IMR-90 (cell line): ENCODE measurements around the gene THADA. TPM values are rescaled to one million over a fixed set of nuclear protein-coding genes. Genes with fewer than 3 reads are reported as not detected.
A peak's percentile ranks its signal among the peaks of the same experiment; 100 is the strongest.

Experiments
- ATAC-seq: fragments of 200-7000 bp; cut with Tn5 transposase; 2 replicates; pipeline ENCODE4 v1.9.1; 2020; ENCODE audit warnings: low read depth, mild to moderate bottlenecking, moderate library complexity
- BruUV-seq: library from RNA; stranded (reverse); fragments of 400-500 nt; replicated peaks from 2 replicates; lab custom pipeline; 2021; lab: Mats Ljungman, UMichigan
- CTCF ChIA-PET: fragments of 300-600 bp; formaldehyde crosslinking; extraction: SDS; loops from one replicate; lab custom pipeline; 2021; ENCODE audit warnings: antibody characterized with exemption; lab: Yijun Ruan, JAX
- POLR2A ChIA-PET: fragments of 300-600 bp; sonication (Branson Sonifier 250); formaldehyde crosslinking; loops from one replicate; lab custom pipeline; 2022; ENCODE audit warnings: antibody characterized with exemption; ENCODE audit not compliant: unreplicated experiment; lab: Charles Lee
- DNase-seq: peaks from one replicate; pipeline ENCODE4 v3.0.0; 2013
- H2AFZ ChIP-seq: replicated peaks from 2 replicates; pipeline ENCODE3; 2013; ENCODE audit warnings: low read length, mild to moderate bottlenecking; ENCODE audit not compliant: poor library complexity
- H2AK5ac ChIP-seq: 2 replicates; pipeline ENCODE4 v1.6.1; 2013; ENCODE audit warnings: low read depth, low read length, inconsistent platforms
- H2AK9ac ChIP-seq: replicated peaks from 2 replicates; pipeline ENCODE3; 2013; ENCODE audit warnings: mild to moderate bottlenecking, low read depth, low read length, moderate library complexity; ENCODE audit not compliant: poor library complexity
- H2BK120ac ChIP-seq: 2 replicates; pipeline ENCODE4 v1.6.1; 2013; ENCODE audit warnings: low read depth, low read length, inconsistent platforms
- H2BK15ac ChIP-seq: 3 replicates; pipeline ENCODE4 v1.6.1; 2013; ENCODE audit warnings: low read depth, low read length, inconsistent platforms
- H2BK20ac ChIP-seq: 2 replicates; pipeline ENCODE4 v1.6.1; 2013; ENCODE audit warnings: low read depth, mild to moderate bottlenecking, inconsistent platforms, low read length, moderate library complexity
- H2BK5ac ChIP-seq: 2 replicates; pipeline ENCODE4 v1.6.1; 2013; ENCODE audit warnings: mild to moderate bottlenecking, low read depth, low read length, inconsistent platforms; ENCODE audit not compliant: poor library complexity, severe bottlenecking
- H3K14ac ChIP-seq: replicated peaks from 2 replicates; pipeline ENCODE4 v1.6.1; 2013; ENCODE audit warnings: low read depth, low read length, inconsistent platforms
- H3K18ac ChIP-seq: 2 replicates; pipeline ENCODE4 v1.6.1; 2013; ENCODE audit warnings: low read depth, low read length, control low read depth
- H3K23ac ChIP-seq: 2 replicates; pipeline ENCODE4 v1.6.1; 2013; ENCODE audit warnings: low read depth, low read length, inconsistent platforms
- H3K27ac ChIP-seq: 2 replicates; pipeline ENCODE4 v1.5.1; 2013; ENCODE audit warnings: mild to moderate bottlenecking, control low read depth, low read length; ENCODE audit not compliant: insufficient read depth
- H3K27me3 ChIP-seq: 2 replicates; pipeline ENCODE4 v1.6.1; 2013; ENCODE audit warnings: low read length; ENCODE audit not compliant: control insufficient read depth, insufficient read depth
- H3K36me3 ChIP-seq: 2 replicates; pipeline ENCODE4 v1.6.1; 2013; ENCODE audit warnings: low read length, mixed read lengths; ENCODE audit not compliant: control insufficient read depth, insufficient read depth
- H3K4ac ChIP-seq: 2 replicates; pipeline ENCODE4 v1.6.1; 2013; ENCODE audit warnings: low read depth, low read length, inconsistent platforms
- H3K4me1 ChIP-seq: 2 replicates; pipeline ENCODE4 v1.6.1; 2013; ENCODE audit warnings: low read length, mixed read lengths; ENCODE audit not compliant: control insufficient read depth, insufficient read depth
- H3K4me2 ChIP-seq: 2 replicates; pipeline ENCODE4 v1.6.1; 2013; ENCODE audit warnings: low read depth, mild to moderate bottlenecking, control low read depth, low read length, moderate library complexity
- H3K4me3 ChIP-seq: 2 replicates; pipeline ENCODE4 v1.5.1; 2013; ENCODE audit warnings: low read depth, mild to moderate bottlenecking, control low read depth, low read length, moderate library complexity; ENCODE audit not compliant: insufficient read depth
- H3K56ac ChIP-seq: 2 replicates; pipeline ENCODE4 v1.6.1; 2013; ENCODE audit warnings: low read length, inconsistent platforms; ENCODE audit not compliant: insufficient read depth; ENCODE audit errors: extremely low read depth
- H3K79me1 ChIP-seq, 2 experiments: 2 replicates each; pipeline ENCODE4 v1.6.1; 2013; ENCODE audit warnings: low read length in 2 of 2, inconsistent platforms in 1 of 2, low read depth in 1 of 2
- H3K9ac ChIP-seq: 2 replicates; pipeline ENCODE4 v1.6.1; 2013; ENCODE audit warnings: low read depth, low read length, control low read depth
- H3K9me1 ChIP-seq: 2 replicates; pipeline ENCODE4 v1.6.1; 2013; ENCODE audit warnings: low read length, inconsistent platforms; ENCODE audit not compliant: insufficient read depth
- H3K9me3 ChIP-seq: 2 replicates; pipeline ENCODE4 v1.6.1; 2013; ENCODE audit warnings: low read length; ENCODE audit not compliant: control insufficient read depth, insufficient read depth
- H4K20me1 ChIP-seq: 2 replicates; pipeline ENCODE4 v1.6.1; 2013; ENCODE audit warnings: low read length, inconsistent platforms; ENCODE audit not compliant: insufficient read depth
- H4K5ac ChIP-seq: 2 replicates; pipeline ENCODE4 v1.6.1; 2013; ENCODE audit warnings: mild to moderate bottlenecking, low read depth, low read length, control low read depth
- H4K8ac ChIP-seq, 2 experiments: 2 replicates each; pipeline ENCODE4 v1.6.1; 2013; ENCODE audit warnings: low read depth in 2 of 2, low read length in 2 of 2, control low read depth in 1 of 2, inconsistent platforms in 1 of 2
- H4K91ac ChIP-seq: 2 replicates; pipeline ENCODE4 v1.6.1; 2013; ENCODE audit warnings: low read depth, low read length, inconsistent platforms; ENCODE audit not compliant: insufficient read depth
- BHLHE40 ChIP-seq: fragments of 150-350 bp; IDR thresholded peaks from 2 replicates; pipeline ENCODE4 v1.6.1; 2016; ENCODE audit warnings: mild to moderate bottlenecking, low read depth, low read length
- CHD1 ChIP-seq: IDR thresholded peaks from 2 replicates; pipeline ENCODE4 v1.6.1; 2012; ENCODE audit warnings: low read depth, low read length, improper control_type of control experiment
- CTCF ChIP-seq: conservative IDR thresholded peaks from 2 replicates; pipeline ENCODE4 v1.5.1; 2012; ENCODE audit warnings: mild to moderate bottlenecking, low read depth, low read length, improper control_type of control experiment
- ELK1 ChIP-seq: fragments of 150-350 bp; IDR thresholded peaks from 2 replicates; pipeline ENCODE4 v1.6.1; 2016; ENCODE audit warnings: low read depth, mild to moderate bottlenecking, low read length, moderate library complexity, borderline replicate concordance
- FOS ChIP-seq: fragments of 150-350 bp; IDR thresholded peaks from 2 replicates; pipeline ENCODE4 v1.6.1; 2016; ENCODE audit warnings: low read depth, low read length
- MAFK ChIP-seq: IDR thresholded peaks from 2 replicates; pipeline ENCODE4 v1.6.1; 2012; ENCODE audit warnings: low read depth, low read length, improper control_type of control experiment
- MAZ ChIP-seq: IDR thresholded peaks from 2 replicates; pipeline ENCODE4 v1.6.1; 2012; ENCODE audit warnings: low read depth, mild to moderate bottlenecking, low read length, improper control_type of control experiment, moderate library complexity, borderline replicate concordance
- MXI1 ChIP-seq: IDR thresholded peaks from 2 replicates; pipeline ENCODE4 v1.6.1; 2012; ENCODE audit warnings: low read depth, mild to moderate bottlenecking, low read length, moderate library complexity, borderline replicate concordance
- NFE2L2 ChIP-seq: fragments of 150-350 bp; IDR thresholded peaks from 2 replicates; pipeline ENCODE4 v1.6.1; 2016; ENCODE audit warnings: low read depth, mild to moderate bottlenecking, low read length
- POLR2A ChIP-seq: IDR thresholded peaks from 2 replicates; pipeline ENCODE4 v1.6.1; 2012; ENCODE audit warnings: mild to moderate bottlenecking, low read depth, low read length
- RAD21 ChIP-seq: IDR thresholded peaks from 2 replicates; pipeline ENCODE4 v1.6.1; 2012; ENCODE audit warnings: low read length, improper control_type of control experiment
- RCOR1 ChIP-seq: IDR thresholded peaks from 2 replicates; pipeline ENCODE4 v1.6.1; 2012; ENCODE audit warnings: mild to moderate bottlenecking, low read length, improper control_type of control experiment; ENCODE audit not compliant: insufficient replicate concordance
- RFX5 ChIP-seq: IDR thresholded peaks from 2 replicates; pipeline ENCODE4 v1.8.0; 2012; ENCODE audit warnings: low read depth, mild to moderate bottlenecking, low read length, moderate library complexity
- SMC3 ChIP-seq: fragments of 150-350 bp; IDR thresholded peaks from 2 replicates; pipeline ENCODE4 v1.6.1; 2016; ENCODE audit warnings: low read depth, mild to moderate bottlenecking, antibody characterized with exemption, low read length, moderate library complexity
- USF2 ChIP-seq: fragments of 150-350 bp; IDR thresholded peaks from 2 replicates; pipeline ENCODE4 v1.6.1; 2017; ENCODE audit warnings: mild to moderate bottlenecking, antibody characterized with exemption, low read length, low read depth
- WGBS, 2 experiments: methylation state at CpG; one replicate each; pipeline versions ENCODE4 v1.1.5 to v1.1.7; 2013; ENCODE audit warnings: missing lambda C conversion rate in 2 of 2; ENCODE audit not compliant: insufficient read length in 1 of 2; ENCODE audit errors: extremely low coverage in 2 of 2; 5-methylcytosine and 5-hydroxymethylcytosine counted together
- dilution Hi-C: fragments of 300-500 bp; cut with HindIII; formaldehyde crosslinking; loops from one replicate; pipeline ENCODE4 v1.14.3; 2018; ENCODE audit warnings: low sequenced_read_pairs; ENCODE audit not compliant: unreplicated experiment
- in situ Hi-C: fragments of 300-500 bp; cut with MboI; formaldehyde crosslinking; loops from 3 replicates; pipeline ENCODE4 v1.14.3; 2019; ENCODE audit warnings: low sequenced_read_pairs, inconsistent platforms, mixed read lengths
- intact Hi-C: fragments of 100-400 bp; cut with micrococcal nuclease; formaldehyde crosslinking; loops from 2 replicates; pipeline ENCODE4 v1.10.0; 2022
- polyA plus RNA-seq, 3 experiments: library from polyadenylated mRNA; depleted of rRNA; stranded (reverse); fragments of >200 nt; gene quantifications; 2 replicates each; pipeline ENCODE4 v1.2.3, GENCODE V29; 2012; ENCODE audit warnings: low replicate concordance in 1 of 3
- total RNA-seq: library from RNA; depleted of rRNA; stranded (reverse); fragments of >200 nt; gene quantifications from 2 replicates; pipeline ENCODE4 v1.2.3, GENCODE V29; 2012

THADA gene
- total and polyA plus RNA-seq, 2 of the 4 experiments (the other 2 are of a cell fraction), result 10.5 to 21.3 TPM

GRCh38 chr2:43429369-43429768, 166.5 kb downstream of the THADA start:
- in situ Hi-C loops, result no loop called here
- H2AK5ac ChIP-seq, result no peak overlapping the region
- no peak overlapping the region for H3K4me2 ChIP-seq
- ChIA-PET CTCF (no interaction called here), POLR2A (no interaction called here)
- no peak overlapping the region for H3K18ac ChIP-seq
- no peak overlapping the region for H4K8ac ChIP-seq
- no peak overlapping the region for H2BK15ac ChIP-seq
- intact Hi-C loops, result loop anchor here (5.0 kb wide), 1 partner anchor 33 kb away; no protein-coding TSS in a partner anchor
- ATAC-seq (no peak), DNase-seq (no peak)
- peaks cover 5% of the 10 kb centered on the region for H3K4me1 ChIP-seq
- H2BK5ac ChIP-seq, result no peak overlapping the region
- whole genome bisulfite sequencing, 2 experiments, result 100% methylated on average over 1 of the region's 3 CpGs; no CpG with 5 or more reads in 1 of the 2 experiments
- peaks cover 10% of the 10 kb centered on the region for H3K9me1 ChIP-seq
- no peaks in the 10 kb centered on the region; the same call in 1 of the 2 replicates for H3K27me3 ChIP-seq
- H3K79me1 ChIP-seq, result 0 out of 4 replicates have a peak, but pooled peaks cover 0 to 3% of the 10 kb centered on the region in 2 experiments
- H4K91ac ChIP-seq, result no peak overlapping the region
- TF ChIP-seq MAZ (no peak), RCOR1 (no peak), RFX5 (no peak), POLR2A (no peak), SMC3 (no peak), MXI1 (no peak), USF2 (no peak), BHLHE40 (no peak), NFE2L2 (no peak), RAD21 (no peak), FOS (no peak), ELK1 (no peak), CTCF (no peak), MAFK (no peak), CHD1 (no peak)
- H2AFZ ChIP-seq, result no peak overlapping the region
- no peak overlapping the region for H3K4me3 ChIP-seq
- H3K14ac ChIP-seq, result 0 out of 2 replicates have a peak overlapping the region, but pooled peaks have one; percentile 4
- no peak overlapping the region for H4K5ac ChIP-seq
- no peaks in the 10 kb centered on the region for H3K9me3 ChIP-seq
- no peak overlapping the region for H2BK20ac ChIP-seq
- no peaks in the 10 kb centered on the region for H4K20me1 ChIP-seq
- no peak overlapping the region for H2BK120ac ChIP-seq
- H3K9ac ChIP-seq, result no peak overlapping the region
- dilution Hi-C loops, result no loop called here
- H2AK9ac ChIP-seq, result no peak overlapping the region
- no peak overlapping the region for H3K4ac ChIP-seq
- BruUV-seq, result no TSS peak
- H3K23ac ChIP-seq, result no peak overlapping the region
- H3K56ac ChIP-seq, result no peak overlapping the region
- H3K27ac ChIP-seq, result no peak overlapping the region
- H3K36me3 ChIP-seq, result no peaks in the 10 kb centered on the region; the same call in 1 of the 2 replicates
